Measurements from ENCODE around the gene CHMP4B. TPM values are rescaled to one million over a fixed set of nuclear protein-coding genes. Genes with fewer than 3 reads are reported as not detected.
A peak's percentile ranks its signal among the peaks of the same experiment; 100 is the strongest.

The CHMP4B gene
- total and polyA plus RNA-seq, 12 donors: 87.5 to 246 (median 103) TPM

GRCh38 chr20:33857722-33858563, 46.8 kb downstream of the CHMP4B start:
- ATAC-seq (no peak), DNase-seq (no peak)

GRCh38 chr20:33858666-33859065, 47.5 kb downstream of the CHMP4B start:
- H3K4me3 ChIP-seq: no peak overlapping the region
- no peak for ATAC-seq
- no peak for DNase-seq
- 89 to 94% methylated on average over 4 of the region's 4 CpGs for WGBS, 2 donors
- intact Hi-C loops (cut with DNase I): loop anchor here in 1 of 10 donors (10.0 kb wide), 1 partner anchor 656 kb away; the partner anchor contains the start of gene DYNLRB1
- H3K27me3 ChIP-seq: no peaks in the 10 kb centered on the region
- no peaks in the 10 kb centered on the region for H3K9me3 ChIP-seq
- peaks cover 2 to 34% (median 21%) of the 10 kb centered on the region in 9 donors for H3K4me1 ChIP-seq
- peaks cover 0 to 45% (median 16%) of the 10 kb centered on the region in 9 donors for H3K36me3 ChIP-seq
- no peak for TF ChIP-seq CTCF (IDR thresholded peaks at IDR 0.05)
- peak overlapping the region in 2 of 10 donors; percentile 21 to 26 for H3K27ac ChIP-seq

More at GRCh38 chr20:33857722-33858563, 46.8 kb downstream of the CHMP4B start:
- no peak for TF ChIP-seq CTCF (IDR thresholded peaks at IDR 0.05)
- Histone ChIP-seq H3K36me3 (peaks cover 0 to 52% (median 20%) of the 10 kb centered on the region in 9 donors), H3K27ac (peak overlapping the region in 1 of 10 donors; percentile 21), H3K9me3 (no peaks in the 10 kb centered on the region), H3K4me3 (no peak overlapping the region), H3K27me3 (no peaks in the 10 kb centered on the region), H3K4me1 (peaks cover 2 to 32% (median 21%) of the 10 kb centered on the region in 9 donors)
- intact Hi-C loops (cut with DNase I): loop anchor here in 1 of 10 donors (10.0 kb wide), 1 partner anchor 657 kb away; the partner anchor contains the start of gene DYNLRB1
- 73 to 75% methylated on average over 13 of the region's 13 CpGs for WGBS, 2 donors

- peaks cover 0 to 39% (median 16%) of the 10 kb centered on the region in 9 donors for H3K36me3 ChIP-seq
- TF ChIP-seq CTCF (IDR thresholded peaks at IDR 0.05): no peak
- ATAC-seq: peak in 5 of 8 donors; percentile 24 to 41 (median 35)
- H3K9me3 ChIP-seq: no peaks in the 10 kb centered on the region
- H3K27me3 ChIP-seq: no peaks in the 10 kb centered on the region
- H3K4me1 ChIP-seq: peaks cover 2 to 34% (median 21%) of the 10 kb centered on the region in 9 donors
- intact Hi-C loops (cut with DNase I): loop anchor here in 1 of 10 donors (10.0 kb wide), 1 partner anchor 656 kb away; the partner anchor contains the start of gene DYNLRB1
- 56 to 75% methylated on average over 12 of the region's 12 CpGs for WGBS, 2 donors
- peak overlapping the region in 3 of 10 donors; percentile 21 to 31 (median 28) for H3K27ac ChIP-seq
- no peak for DNase-seq
- no peak overlapping the region for H3K4me3 ChIP-seq
Measured at GRCh38 chr20:33859157-33859695, 48.1 kb downstream of the CHMP4B start.

- peaks cover 2 to 34% (median 21%) of the 10 kb centered on the region in 9 donors for H3K4me1 ChIP-seq
- no peak for DNase-seq
- ATAC-seq: no peak
- no peak for TF ChIP-seq CTCF (IDR thresholded peaks at IDR 0.05)
- no peaks in the 10 kb centered on the region for H3K27me3 ChIP-seq
- H3K27ac ChIP-seq: peak overlapping the region in 3 of 10 donors; percentile 1 to 31 (median 28)
- intact Hi-C loops (cut with DNase I): loop anchor here in 6 of 10 donors (5.0 to 10.0 kb wide), 5 partner anchors 208 to 655 kb away; partner anchors contain the start of gene DYNLRB1 (in 1 of the 6)
- H3K9me3 ChIP-seq: no peaks in the 10 kb centered on the region
- H3K36me3 ChIP-seq: peaks cover 0 to 34% (median 11%) of the 10 kb centered on the region in 9 donors
- no peak overlapping the region for H3K4me3 ChIP-seq
- WGBS, 2 donors: 82 to 85% methylated on average over 3 of the region's 3 CpGs
Measured at GRCh38 chr20:33859751-33860150, 48.6 kb downstream of the CHMP4B start.

Measured in heart right ventricle (tissue), 16 donors.